GM21526 (cell line): Measurements from ENCODE around the gene OS9.
A peak's percentile ranks its signal among the peaks of the same experiment; 100 is the strongest.
"Not testable (repeated sequence)": the region's sequence is repeated elsewhere in the genome, so short reads cannot be mapped to it uniquely, and the experiment has no call there.

ENCODE experiments used
- ATAC-seq: cut with Tn5 transposase; IDR thresholded peaks from one replicate; pipeline ENCODE4 v1.9.1; 2021; ENCODE audit warnings: moderate library complexity; ENCODE audit not compliant: unreplicated experiment, low FRiP score

The OS9 gene, protein sequence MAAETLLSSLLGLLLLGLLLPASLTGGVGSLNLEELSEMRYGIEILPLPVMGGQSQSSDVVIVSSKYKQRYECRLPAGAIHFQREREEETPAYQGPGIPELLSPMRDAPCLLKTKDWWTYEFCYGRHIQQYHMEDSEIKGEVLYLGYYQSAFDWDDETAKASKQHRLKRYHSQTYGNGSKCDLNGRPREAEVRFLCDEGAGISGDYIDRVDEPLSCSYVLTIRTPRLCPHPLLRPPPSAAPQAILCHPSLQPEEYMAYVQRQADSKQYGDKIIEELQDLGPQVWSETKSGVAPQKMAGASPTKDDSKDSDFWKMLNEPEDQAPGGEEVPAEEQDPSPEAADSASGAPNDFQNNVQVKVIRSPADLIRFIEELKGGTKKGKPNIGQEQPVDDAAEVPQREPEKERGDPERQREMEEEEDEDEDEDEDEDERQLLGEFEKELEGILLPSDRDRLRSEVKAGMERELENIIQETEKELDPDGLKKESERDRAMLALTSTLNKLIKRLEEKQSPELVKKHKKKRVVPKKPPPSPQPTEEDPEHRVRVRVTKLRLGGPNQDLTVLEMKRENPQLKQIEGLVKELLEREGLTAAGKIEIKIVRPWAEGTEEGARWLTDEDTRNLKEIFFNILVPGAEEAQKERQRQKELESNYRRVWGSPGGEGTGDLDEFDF

DNA sequence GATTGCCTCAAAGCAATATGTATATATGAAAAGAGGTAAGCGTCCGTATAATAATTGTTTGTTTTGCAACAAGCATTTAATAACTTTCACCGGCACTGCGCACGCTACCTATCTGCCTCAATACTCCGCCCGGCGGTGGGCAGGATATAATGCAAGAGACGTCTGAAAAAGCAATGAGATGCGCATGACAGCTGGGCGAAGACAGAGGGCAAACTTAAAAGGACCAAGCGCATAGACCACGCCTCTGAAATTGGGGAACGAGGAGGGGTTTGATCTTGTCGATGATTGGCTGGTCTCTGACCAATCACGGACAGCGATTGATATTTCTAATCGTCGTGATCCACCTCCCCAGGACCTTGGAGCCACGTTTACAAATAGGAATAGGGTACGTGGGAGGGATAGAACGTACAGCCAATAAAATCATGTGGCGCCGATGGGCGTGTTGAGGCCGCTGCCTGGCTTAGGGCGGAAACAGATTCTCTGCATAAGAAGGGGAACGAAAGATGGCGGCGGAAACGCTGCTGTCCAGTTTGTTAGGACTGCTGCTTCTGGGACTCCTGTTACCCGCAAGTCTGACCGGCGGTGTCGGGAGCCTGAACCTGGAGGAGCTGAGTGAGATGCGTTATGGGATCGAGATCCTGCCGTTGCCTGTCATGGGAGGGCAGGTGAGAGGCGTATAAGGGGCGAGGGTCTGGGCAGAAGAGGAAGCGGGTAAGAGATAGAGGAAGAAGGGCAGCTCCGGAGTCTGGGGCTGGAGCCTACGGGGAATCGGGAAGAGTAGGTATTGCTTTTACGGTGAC lies at the start of gene OS9:
Gene OS9 (plus strand): TSS at position 474 of the 800 bp plus-strand sequence. CDS start 30 bp downstream, at position 504.
- peak; percentile 93 for ATAC-seq

DNA sequence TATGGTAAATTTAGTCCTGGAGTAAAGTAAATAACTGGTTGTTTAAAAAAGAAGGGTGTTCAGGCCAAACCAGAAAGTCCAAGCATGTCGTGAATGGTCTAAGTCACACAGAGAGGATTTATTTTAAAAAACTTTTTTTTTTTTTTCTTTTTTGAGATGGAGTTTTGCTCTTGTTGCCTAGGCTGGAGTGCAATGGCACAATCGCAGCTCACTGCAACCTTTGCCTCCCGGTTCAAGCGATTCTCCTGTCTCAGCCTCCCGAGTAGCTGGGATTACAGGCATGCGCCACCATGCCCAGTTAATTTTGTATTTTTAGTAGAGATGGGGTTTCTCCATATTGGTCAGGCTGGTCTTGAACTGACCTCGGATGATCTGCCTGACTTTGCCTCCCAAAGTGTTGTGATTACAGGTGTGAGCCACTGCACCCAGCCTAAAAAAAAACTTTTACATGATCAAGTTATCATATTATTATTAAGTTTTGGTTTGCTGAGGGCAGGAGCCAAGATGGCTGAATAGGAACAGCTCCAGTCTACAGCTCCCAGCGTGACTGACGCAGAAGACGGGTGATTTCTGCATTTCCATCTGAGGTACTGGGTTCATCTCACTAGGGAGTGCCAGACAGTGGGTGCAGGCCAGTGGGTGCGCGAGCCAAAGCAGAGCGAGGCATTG lies 47.8 kb upstream of the OS9 start:
- not testable (repeated sequence) for ATAC-seq

DNA sequence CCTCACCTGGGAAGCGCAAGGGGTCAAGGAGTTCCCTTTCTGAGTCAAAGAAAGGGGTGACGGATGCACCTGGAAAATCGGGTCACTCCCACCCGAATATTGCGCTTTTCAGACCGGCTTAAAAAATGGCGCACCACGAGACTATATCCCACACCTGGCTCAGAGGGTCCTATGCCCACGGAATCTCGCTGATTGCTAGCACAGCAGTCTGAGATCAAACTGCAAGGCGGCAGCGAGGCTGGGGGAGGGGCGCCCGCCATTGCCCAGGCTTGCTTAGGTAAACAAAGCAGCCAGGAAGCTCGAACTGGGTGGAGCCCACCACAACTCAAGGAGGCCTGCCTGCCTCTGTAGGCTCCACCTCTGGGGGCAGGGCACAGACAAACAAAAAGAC lies 47.3 kb upstream of the OS9 start:
- ATAC-seq, result not testable (repeated sequence)

DNA sequence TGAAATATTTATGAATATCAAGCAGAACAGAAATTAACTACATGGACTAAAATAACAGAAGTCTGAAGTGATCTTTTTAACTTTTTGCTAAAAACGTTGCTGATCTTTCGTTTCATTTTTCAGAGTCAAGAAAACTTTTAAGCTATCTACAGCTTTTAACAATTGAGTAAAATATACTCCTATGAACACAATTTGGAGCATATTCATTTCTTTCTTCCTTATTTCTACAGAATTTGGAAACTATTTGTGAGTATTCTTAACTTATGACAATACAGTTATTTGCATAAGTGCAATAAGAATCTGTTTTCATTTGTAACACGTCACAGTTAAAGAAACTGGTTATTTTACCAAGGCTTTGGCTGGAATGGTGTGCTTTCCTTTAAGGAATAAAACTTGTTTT lies 39.9 kb upstream of the OS9 start:
- ATAC-seq, result no peak

DNA sequence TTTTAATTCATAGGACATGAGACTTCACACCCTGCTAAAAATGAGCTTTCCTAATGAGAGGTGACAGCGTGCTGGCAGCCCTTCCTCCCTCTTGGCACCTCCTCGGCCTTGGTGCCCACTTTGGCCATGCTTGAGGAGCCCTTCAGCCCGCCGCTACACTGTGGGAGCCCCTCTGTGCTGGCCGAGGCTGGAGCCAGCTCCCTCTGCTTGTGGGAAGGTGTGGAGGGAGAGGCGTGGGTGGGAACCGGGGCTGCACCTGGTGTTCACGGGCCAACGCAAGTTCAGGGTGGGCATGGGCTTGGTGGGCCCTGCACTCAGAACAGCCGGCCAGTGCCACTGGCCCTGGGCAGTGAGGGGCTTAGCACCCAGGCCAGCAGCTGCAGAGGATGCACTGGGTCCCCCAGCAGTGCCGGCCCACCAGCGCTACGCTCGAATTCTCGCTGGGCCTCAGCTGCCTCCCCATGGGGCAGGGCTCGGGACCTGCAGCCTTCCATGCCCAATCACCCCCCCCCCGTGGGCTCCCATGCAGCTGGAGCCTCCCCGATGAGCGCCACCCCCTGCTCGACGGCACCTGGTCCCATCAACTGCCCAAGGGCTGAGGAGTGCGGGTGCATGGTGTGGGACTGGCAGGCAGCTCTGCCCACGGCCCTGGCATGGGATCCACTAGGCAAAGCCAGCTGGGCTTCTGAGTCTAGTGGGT lies 38.2 kb upstream of the OS9 start:
- ATAC-seq, result no peak

DNA sequence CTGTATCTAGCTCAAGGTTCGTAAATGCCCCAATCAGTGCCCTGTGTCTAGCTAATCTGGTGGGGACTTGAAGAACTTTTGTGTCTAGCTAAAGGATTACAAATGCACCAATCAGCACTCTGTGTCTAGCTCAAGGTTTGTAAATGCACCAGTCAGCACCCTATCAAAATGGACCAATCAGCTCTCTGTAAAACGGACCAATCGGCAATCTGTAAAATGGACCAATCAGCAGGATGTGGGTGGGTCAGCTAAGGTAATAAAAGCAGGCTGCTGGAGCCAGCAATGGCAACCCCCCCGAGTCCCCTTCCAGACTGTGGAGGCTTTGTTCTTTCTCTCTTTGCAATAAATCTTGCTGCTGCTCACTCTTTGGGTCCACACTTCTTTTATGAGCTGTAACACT lies 37.5 kb upstream of the OS9 start:
- ATAC-seq, result not testable (repeated sequence)

DNA sequence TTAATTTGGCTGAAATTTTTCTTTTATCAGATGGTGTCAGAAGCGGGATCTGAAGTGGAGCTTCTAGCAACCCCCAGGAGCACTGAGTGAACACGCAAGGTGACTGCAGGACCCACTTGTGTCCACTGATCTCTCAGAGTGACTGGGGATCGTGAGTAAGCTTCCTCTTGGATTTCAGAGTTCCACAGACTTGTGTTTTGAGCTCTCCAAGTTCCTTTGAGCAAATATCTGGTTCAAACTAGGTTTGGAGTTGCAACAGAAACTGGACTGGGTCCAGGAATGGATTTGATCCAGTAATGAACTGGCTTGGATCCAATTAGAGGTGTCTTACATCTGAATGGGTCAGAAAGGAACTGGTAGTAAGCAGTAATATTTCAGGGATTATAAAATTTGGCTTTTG lies 36.2 kb upstream of the OS9 start:
- ATAC-seq, result no peak

DNA sequence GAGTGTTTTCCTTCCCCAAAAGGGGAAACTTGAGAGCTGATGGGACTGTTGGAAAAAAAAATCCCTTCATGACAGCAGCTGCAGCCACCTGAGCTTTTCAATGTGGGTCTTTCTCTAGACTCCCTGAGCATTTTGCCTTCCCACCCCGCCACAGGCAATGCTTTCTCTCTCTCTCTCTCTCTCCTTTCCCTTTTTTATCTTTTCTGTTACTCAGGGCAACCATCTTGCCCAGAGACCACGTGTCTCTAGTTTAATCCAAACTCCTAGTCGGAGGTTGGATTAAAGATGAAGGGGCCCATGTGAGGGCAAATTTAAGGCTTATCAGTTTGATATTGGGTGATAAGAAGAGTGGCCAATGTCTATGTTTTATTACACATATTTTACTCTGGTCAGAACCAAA lies 35.0 kb upstream of the OS9 start:
- no peak for ATAC-seq

DNA sequence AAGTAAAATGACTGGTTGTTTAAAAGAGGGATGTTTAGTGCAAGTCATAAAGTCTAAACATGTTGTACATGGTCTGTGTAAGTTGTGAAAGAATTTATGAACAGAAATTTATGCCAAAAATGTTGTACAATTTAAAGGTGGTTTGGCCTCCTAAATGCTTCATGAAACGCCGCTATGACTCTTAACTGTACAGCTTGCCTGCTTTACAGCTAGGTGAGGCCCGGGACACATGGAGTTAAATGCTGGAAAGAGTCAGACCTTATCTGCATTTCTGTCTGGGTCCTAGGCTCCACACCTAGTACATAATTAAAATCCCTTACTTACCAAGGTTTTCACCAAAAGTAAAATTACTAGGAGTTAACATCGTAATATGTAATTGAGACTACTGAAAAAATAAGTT lies 32.6 kb upstream of the OS9 start:
- ATAC-seq, result no peak

DNA sequence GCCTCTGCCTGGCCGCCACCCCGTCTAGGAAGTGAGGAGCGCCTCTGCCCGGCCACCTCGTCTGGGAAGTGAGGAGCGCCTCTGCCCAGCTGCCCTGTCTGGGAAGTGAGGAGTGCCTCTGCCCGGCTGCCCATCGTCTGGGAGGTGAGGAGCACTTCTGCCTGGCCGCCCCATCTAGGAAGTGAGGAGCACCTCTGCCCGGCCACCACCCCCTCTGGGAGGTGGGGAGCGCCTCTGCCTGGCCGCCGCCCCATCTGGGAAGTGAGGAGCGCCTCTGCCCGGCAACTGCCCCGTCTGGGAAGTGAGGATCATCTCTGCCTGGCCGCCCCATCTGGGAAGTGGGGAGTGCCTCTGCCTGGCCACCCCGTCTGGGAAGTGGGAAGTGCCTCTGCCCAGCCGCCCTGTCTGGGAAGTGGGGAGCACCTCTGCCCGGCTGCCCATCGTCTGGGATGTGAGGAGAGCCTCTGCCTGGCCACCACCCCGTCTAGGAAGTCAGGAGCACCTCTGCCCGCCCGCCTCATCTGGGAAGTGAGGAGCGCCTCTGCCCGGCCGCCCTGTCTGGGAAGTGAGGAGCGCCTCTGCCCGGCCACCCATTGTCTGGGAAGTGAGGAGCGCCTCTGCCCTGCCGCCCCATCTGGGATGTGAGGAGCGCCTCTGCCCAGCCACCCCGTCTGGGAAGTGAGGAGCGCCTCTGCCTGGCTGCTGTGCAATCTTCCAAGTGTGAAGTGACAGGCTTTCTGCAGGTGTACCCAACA lies 28.7 kb upstream of the OS9 start:
- not testable (repeated sequence) for ATAC-seq

DNA sequence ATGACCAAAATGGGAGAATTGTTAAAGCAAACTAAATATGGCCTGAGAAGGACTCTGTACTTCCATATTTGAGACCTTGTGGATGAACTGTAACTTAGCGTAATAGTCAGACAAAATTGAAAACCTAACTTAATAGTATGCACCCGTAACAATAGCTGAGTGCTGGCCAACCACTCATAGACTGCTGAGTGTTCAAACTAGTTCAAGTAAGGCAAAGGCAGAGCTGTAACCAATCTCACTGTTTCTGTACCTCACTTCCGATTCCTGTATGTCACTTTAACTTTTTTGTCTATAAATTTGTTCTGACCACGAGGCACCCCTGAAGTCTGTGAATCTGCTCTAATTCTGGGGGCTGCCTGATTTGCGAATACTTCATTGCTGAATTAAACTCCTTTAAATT lies 27.0 kb upstream of the OS9 start:
- ATAC-seq, result no peak

DNA sequence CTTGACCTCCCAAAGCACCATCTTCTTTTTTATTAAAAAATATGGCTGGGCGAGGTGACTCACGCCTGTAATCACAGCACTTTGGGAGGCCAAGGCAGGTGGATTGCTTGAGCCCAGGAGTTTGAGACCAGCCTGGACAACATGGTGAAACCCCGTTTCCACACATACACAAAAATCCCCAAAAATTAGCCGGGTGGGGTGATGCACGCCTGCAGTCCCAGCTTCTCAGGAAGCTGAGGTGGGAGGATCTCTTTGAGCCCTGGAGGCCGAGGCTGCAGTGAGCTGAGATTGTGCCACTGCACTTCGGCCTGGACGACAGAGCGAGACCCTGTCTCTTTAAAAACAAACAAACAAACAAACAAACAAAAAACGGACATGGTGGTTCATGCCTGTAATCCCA lies 24.2 kb upstream of the OS9 start:
- not testable (repeated sequence) for ATAC-seq

DNA sequence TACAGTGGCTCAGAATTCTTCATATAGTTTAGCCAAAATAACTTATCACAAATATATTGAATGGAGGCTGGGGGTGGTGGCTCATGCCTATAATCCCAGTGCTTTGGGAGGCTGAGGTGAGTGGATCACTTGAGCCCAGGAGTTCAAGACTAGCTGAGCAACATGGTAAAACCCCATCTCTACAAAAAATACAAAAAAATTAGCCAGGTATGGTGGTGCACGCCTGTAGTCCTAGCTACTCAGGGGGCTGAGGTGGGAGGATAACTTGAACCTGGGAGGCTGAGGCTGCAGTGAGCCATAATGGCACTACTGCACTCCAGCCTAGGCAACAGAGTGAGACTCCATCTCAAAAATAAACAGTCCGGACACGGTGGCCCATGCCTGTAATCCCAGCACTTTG lies 22.1 kb upstream of the OS9 start:
- not testable (repeated sequence) for ATAC-seq

DNA sequence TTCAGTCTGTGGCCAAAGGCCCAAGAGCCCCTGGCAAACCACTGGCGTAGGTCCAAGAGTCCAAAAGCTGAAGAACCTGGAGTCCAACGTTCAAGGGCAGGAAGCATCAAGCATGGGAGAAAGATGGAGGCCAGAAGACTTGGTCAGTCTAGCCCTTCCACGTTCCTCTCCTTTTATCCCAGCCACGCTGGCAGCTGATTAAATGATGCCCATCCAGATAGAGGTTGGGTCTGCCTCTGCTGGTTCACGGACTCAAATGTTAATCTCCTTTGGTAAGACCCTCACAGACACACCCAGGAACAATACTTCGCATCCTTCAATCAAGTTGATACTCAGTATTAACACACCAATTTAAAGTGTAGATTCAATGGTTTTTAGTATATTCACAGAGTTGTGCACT lies 21.1 kb upstream of the OS9 start:
- ATAC-seq, result no peak

DNA sequence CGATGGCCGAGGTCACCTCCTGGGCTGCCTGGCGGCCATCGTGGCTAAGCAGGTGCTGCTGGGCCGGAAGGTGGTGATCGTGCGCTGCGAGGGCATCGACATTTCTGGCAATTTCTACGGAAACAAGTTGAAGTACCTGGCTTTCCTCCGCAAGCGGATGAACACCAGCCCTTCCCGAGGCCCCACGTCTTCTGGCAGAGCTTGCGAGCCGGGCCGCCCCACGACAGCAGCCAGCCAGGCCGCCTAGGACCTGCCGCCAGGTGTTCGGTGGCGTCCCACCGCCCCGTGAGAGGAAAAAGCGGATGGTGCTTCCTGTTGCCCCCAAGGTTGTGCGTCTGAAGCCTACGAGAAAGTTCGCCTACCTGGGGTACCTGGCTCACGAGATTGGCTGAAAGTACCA lies 19.2 kb upstream of the OS9 start:
- ATAC-seq, result no peak

DNA sequence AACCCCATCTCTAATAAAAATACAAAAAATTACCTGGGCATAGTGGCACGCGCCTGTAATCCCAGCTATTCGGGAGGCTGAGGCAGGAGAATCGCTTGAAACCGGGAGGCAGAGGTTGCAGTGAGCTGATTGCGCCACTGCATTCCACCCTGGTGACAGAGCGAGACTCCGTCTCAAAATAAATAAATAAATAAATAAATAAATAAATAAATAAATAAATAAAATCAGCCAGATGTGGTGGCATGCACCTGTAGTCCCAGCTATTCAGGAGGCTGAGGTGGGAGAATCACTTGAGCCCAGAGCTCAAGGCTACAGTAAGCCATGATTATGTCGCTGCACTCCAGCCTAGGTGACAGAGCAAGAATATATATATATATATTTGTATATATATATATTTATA lies 16.0 kb upstream of the OS9 start:
- ATAC-seq, result not testable (repeated sequence)

DNA sequence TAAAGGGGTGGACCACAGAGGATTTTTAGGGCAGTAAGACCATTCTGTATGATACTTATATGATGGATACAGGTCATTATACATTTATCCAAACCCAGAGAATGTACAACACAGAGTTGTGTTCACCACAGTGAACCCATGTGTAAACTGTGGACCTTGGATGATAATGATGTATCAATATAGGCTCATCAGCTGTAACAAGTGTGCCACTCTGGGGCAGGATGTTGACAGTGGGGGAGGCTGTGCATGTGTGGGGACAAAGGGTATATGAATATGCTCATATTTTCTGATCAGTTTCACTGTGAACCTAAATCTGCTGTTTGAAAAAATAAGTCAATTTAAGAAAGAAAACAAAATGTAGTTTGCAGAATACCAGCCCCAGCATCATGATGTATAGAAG lies 14.2 kb upstream of the OS9 start:
- no peak for ATAC-seq

DNA sequence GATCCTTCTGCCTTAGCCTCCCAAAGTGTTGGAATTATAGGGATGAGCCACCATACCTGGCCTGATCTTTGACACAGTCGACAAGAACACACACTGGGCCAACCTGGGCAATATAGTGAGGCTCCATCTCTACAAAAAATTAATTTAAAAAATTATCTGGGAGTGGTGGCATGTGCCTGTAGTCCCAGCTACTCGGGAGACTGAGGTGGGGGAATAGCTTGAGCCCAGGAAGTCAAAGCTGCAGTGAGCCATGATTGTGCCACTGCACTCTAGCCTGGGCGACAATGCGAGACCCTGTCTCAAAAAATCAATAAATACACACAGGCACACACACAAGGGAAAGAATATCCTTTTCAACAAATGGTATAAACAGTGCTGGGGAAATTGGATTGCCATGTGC lies 6.1 kb upstream of the OS9 start:
- ATAC-seq, result no peak

DNA sequence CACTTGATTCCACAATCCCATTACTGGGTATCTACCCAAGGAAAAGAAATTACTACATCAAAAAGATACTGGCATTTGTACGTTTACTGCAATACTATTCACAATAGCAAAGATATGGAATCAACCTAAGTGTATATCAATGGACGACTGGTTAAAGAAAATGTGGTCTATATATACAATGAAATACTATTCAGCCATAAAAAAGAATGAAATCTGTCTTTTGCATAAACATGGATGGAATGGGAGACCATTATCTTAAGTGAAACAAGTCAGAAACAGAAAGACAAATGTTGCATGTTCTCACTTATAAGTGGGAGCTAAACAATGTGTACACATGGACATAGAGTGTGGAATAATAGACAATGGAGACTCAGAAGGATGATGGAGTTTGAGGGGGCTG lies 5.0 kb upstream of the OS9 start:
- no peak for ATAC-seq

DNA sequence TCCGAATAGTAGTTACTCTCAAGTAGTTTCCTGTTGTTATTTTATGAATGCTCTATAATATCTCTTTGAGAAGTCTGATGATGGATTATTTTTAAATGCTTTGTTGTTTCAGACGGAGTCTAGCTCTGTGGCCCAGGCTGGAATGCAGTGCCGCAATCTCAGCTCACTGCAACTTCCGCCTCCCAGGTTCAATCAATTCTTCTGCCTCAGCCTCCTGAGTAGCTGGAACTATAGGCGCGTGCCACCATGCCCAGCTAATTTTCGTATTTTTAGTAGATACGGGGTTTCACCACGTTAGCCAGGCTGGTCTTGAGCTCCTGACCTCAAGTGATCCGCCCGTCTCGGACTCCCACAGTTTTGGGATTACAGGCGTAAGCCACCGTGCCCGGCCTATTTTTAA lies 1.4 kb upstream of the OS9 start:
- no peak for ATAC-seq
